B cell (primary cell): Measurements from ENCODE around the gene PSMD12. TPM values are rescaled to one million over a fixed set of nuclear protein-coding genes. Genes with fewer than 3 reads are reported as not detected.

Experiments used
- ATAC-seq: fragments of 200-7000 bp; cut with Tn5 transposase; one replicate; pipeline ENCODE4 v1.10.0; 2021; ENCODE audit warnings: low read depth, mild to moderate bottlenecking, moderate number of reproducible peaks, moderate library complexity
- CTCF ChIA-PET: fragments of 350-600 bp; sonication (Branson Sonifier 250); formaldehyde crosslinking; loops from one replicate; lab custom pipeline; 2021; ENCODE audit warnings: antibody characterized with exemption, inconsistent platforms; lab: Charles Lee
- POLR2A ChIA-PET: fragments of 350-600 bp; sonication (Branson Sonifier 250); formaldehyde crosslinking; loops from one replicate; lab custom pipeline; 2021; ENCODE audit warnings: antibody characterized with exemption; lab: Charles Lee
- DNase-seq: peaks from one replicate; pipeline ENCODE4 v3.0.0; 2013
- H2AFZ ChIP-seq: 2 replicates; pipeline ENCODE4 v1.6.1; 2012; ENCODE audit warnings: mild to moderate bottlenecking, low read depth, low read length; ENCODE audit not compliant: insufficient read depth, poor library complexity, severe bottlenecking
- H3K27ac ChIP-seq, 2 donors: 1 replicate in 1 of 2; 2 replicates in 1 of 2; pipeline ENCODE4 v1.5.1; 2012 to 2013; ENCODE audit warnings: low read length in 2 of 2, mild to moderate bottlenecking in 2 of 2, moderate library complexity in 1 of 2
- H3K27me3 ChIP-seq, 4 experiments: fragments of 200-600 bp in 1 of 4; sonication (generic) in 1 of 4; replicated peaks in 1 of 4; 1 replicate in 2 of 4; 2 replicates in 2 of 4; pipeline versions ENCODE4 v1.6.1 to v1.7.0; 2013 to 2016; ENCODE audit warnings: low read length in 3 of 4, mild to moderate bottlenecking in 2 of 4, mixed read lengths in 1 of 4, moderate library complexity in 1 of 4; ENCODE audit not compliant: insufficient read depth in 4 of 4, control insufficient read depth in 3 of 4; ENCODE audit errors: control extremely low read depth in 1 of 4
- H3K36me3 ChIP-seq, 2 experiments: replicated peaks in 1 of 2; 1 replicate in 1 of 2; 2 replicates in 1 of 2; pipeline versions ENCODE4 v1.6.1 to v1.7.1; 2013; ENCODE audit warnings: low read length in 1 of 2; ENCODE audit not compliant: insufficient read depth in 2 of 2, control insufficient read depth in 1 of 2; ENCODE audit errors: control extremely low read depth in 1 of 2, extremely low read depth in 1 of 2
- H3K4me1 ChIP-seq, 2 donors: fragments of 200-600 bp in 1 of 2; sonication (generic) in 1 of 2; 1 replicate in 1 of 2; 2 replicates in 1 of 2; pipeline versions ENCODE4 v1.5.1 to v1.6.1; 2013 to 2017; ENCODE audit warnings: low read length in 2 of 2; ENCODE audit not compliant: control insufficient read depth in 2 of 2, insufficient read depth in 2 of 2
- H3K4me2 ChIP-seq: replicated peaks from 2 replicates; pipeline ENCODE3; 2012; ENCODE audit warnings: mild to moderate bottlenecking, low read depth, low read length; ENCODE audit not compliant: poor library complexity, severe bottlenecking
- H3K4me3 ChIP-seq, 5 experiments: fragments of 200-600 bp in 1 of 5; sonication (generic) in 1 of 5; 1 replicate in 3 of 5; 2 replicates in 2 of 5; pipeline versions ENCODE4 v1.5.1 to v1.7.0; 2011 to 2016; ENCODE audit warnings: low read length in 4 of 5, mild to moderate bottlenecking in 4 of 5, low read depth in 2 of 5, control low read depth in 1 of 5, moderate library complexity in 1 of 5; ENCODE audit not compliant: insufficient read depth in 1 of 5; ENCODE audit errors: control extremely low read depth in 1 of 5, extremely low read depth in 1 of 5
- H3K79me2 ChIP-seq: fragments of 200-600 bp; sonication (generic); one replicate; pipeline ENCODE4 v1.6.0; 2016; ENCODE audit warnings: low read length; ENCODE audit not compliant: control insufficient read depth, insufficient read depth
- H3K9ac ChIP-seq: fragments of 200-600 bp; sonication (generic); 2 replicates; pipeline ENCODE4 v1.6.1; 2017; ENCODE audit warnings: mild to moderate bottlenecking, low read length, moderate library complexity
- H3K9me3 ChIP-seq, 3 donors: one replicate each; pipeline versions ENCODE4 v1.6.1 to v1.7.1; 2013; ENCODE audit warnings: low read length in 2 of 3; ENCODE audit not compliant: control insufficient read depth in 2 of 3, insufficient read depth in 1 of 3; ENCODE audit errors: control extremely low read depth in 1 of 3
- H4K20me1 ChIP-seq: 2 replicates; pipeline ENCODE4 v1.6.0; 2012; ENCODE audit warnings: mild to moderate bottlenecking, low read length; ENCODE audit not compliant: insufficient read depth, control insufficient read depth, poor library complexity, severe bottlenecking
- H3K27ac Mint-ChIP-seq: one replicate; pipeline ENCODE4 v1.8.0; 2021; ENCODE audit warnings: mixed read lengths
- H3K27me3 Mint-ChIP-seq: one replicate; pipeline ENCODE4 v1.8.0; 2021; ENCODE audit warnings: mixed read lengths
- H3K4me1 Mint-ChIP-seq: one replicate; pipeline ENCODE4 v1.8.0; 2021; ENCODE audit warnings: mixed read lengths
- H3K4me3 Mint-ChIP-seq: one replicate; pipeline ENCODE4 v1.8.0; 2021; ENCODE audit warnings: mixed read lengths
- H3K9me3 Mint-ChIP-seq: one replicate; pipeline ENCODE4 v1.8.0; 2022; ENCODE audit warnings: mixed read lengths; ENCODE audit not compliant: insufficient read depth
- CTCF ChIP-seq: fragments of 200-600 bp; IDR thresholded peaks from one replicate; pipeline ENCODE4 v1.8.0; 2022; ENCODE audit warnings: antibody characterized with exemption, mild to moderate bottlenecking
- EZH2 ChIP-seq: IDR thresholded peaks from 2 replicates; pipeline ENCODE4 v1.6.1; 2012; ENCODE audit warnings: borderline replicate concordance, low read depth, mild to moderate bottlenecking, moderate library complexity, low read length; ENCODE audit not compliant: insufficient read depth, poor library complexity, severe bottlenecking
- WGBS: methylation state at CpG from one replicate; pipeline ENCODE4 v1.1.5; 2013; ENCODE audit warnings: missing lambda C conversion rate; ENCODE audit not compliant: insufficient coverage; 5-methylcytosine and 5-hydroxymethylcytosine counted together
- intact Hi-C: fragments of 100-400 bp; cut with micrococcal nuclease; formaldehyde crosslinking; loops from one replicate; pipeline ENCODE4 v1.10.0; 2022
- polyA plus RNA-seq: library from polyadenylated mRNA; depleted of rRNA; stranded (reverse); fragments of >200 nt; gene quantifications from 2 replicates; pipeline ENCODE4 v1.2.3, GENCODE V29; 2012
- small RNA-seq: library from RNA; depleted of rRNA; stranded (forward); fragments of <200 nt; gene quantifications from one replicate; pipeline ENCODE3, GENCODE V24; 2012; ENCODE audit warnings: low replicate concordance, low read depth; ENCODE audit not compliant: insufficient read length
- total RNA-seq, 2 donors: library from RNA; stranded (reverse); fragments of 120-200 nt in 1 of 2; gene quantifications; 1 replicate in 1 of 2; 2 replicates in 1 of 2; pipeline versions ENCODE4 v1.2.3 to v1.2.4, GENCODE V29; 2013 to 2022

PSMD12 gene
- total and polyA plus RNA-seq, 2 donors (not counting 1 experiment from before 2014, with no cell fraction given), result 6.4 to 36.7 TPM

GRCh38 chr17:67289181-67289876, 77.0 kb downstream of the PSMD12 start:
- POLR2A ChIA-PET, result no interaction called here
- no peak overlapping the region for H3K4me3 Mint-ChIP-seq
- peak overlapping the region; percentile 34 for H2AFZ ChIP-seq
- DNase-seq (peak; percentile 10), ATAC-seq (no peak)
- 23% methylated on average over 12 of the region's 14 CpGs for WGBS
- no peaks in the 10 kb centered on the region for H3K9me3 Mint-ChIP-seq
- H3K79me2 ChIP-seq, result no peaks in the 10 kb centered on the region
- peaks cover 9% of the 10 kb centered on the region for H3K4me1 Mint-ChIP-seq
- TF ChIP-seq CTCF, result no peak
- TF ChIP-seq EZH2, result no peak
- H3K9ac ChIP-seq, result no peak overlapping the region
- H3K36me3 ChIP-seq, result no peaks in the 10 kb centered on the region
- H3K27ac ChIP-seq, result no peak overlapping the region
- H3K4me2 ChIP-seq, result no peak overlapping the region
- no peaks in the 10 kb centered on the region for H3K9me3 ChIP-seq
- no peaks in the 10 kb centered on the region for H3K27me3 Mint-ChIP-seq
- peaks cover 0 to 3% of the 10 kb centered on the region in 2 donors for H3K4me1 ChIP-seq
- CTCF ChIA-PET, result interaction anchor here (0.7 kb wide), 1 partner anchor 891 kb away, joined by 8 read pairs; no protein-coding TSS in a partner anchor
- H3K27ac Mint-ChIP-seq, result no peak overlapping the region
- no peaks in the 10 kb centered on the region for H3K27me3 ChIP-seq
- intact Hi-C loops, result no loop called here
- H3K4me3 ChIP-seq, result no peak overlapping the region
- no peaks in the 10 kb centered on the region for H4K20me1 ChIP-seq

Small RNA genes within 50 kb of the gene (small RNA-seq; reads per million reads assigned to genes)
- gene RF00019, result not detected

Other genes starting within 250 kb of the PSMD12 start
- gene HELZ, start 121.4 kb downstream of the PSMD12 start, total RNA-seq, result 89.9 and 97.8 TPM in 2 replicates
- 10.4 and 21.7 TPM in 2 replicates for gene HELZ, start 121.4 kb downstream of the PSMD12 start, polyA plus RNA-seq
- 24.5 and 26.1 TPM in 2 replicates for gene PITPNC1, start 10.7 kb upstream of the PSMD12 start, total RNA-seq
- gene PITPNC1, start 10.7 kb upstream of the PSMD12 start, polyA plus RNA-seq, result 4.7 and 8.5 TPM in 2 replicates